ENCODE data around the gene VCPKMT.
"Not testable (repeated sequence)": the region's sequence is repeated elsewhere in the genome, so short reads cannot be mapped to it uniquely, and the experiment has no call there.

VCPKMT gene

DNA sequence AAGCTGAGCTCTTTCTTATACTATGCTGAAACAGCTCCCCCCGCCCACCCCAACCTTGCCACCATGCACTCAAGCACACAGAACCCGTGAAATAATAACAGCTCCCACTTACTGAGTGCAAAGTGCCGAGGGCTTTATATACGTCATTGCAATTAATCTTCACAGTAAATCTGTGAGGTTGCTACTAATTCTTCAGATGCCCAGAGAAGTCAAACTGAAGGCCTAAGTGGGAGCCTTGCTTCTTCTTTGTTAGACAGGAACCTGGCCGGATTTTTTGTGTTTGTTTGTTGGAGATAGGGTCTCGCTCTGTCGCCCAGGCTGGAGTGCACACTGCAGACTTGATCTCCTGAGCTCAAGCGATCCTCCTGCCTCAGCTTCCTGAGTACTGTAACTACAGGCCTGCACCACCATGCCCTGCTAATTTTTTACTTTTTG, 34.0 kb downstream of the VCPKMT start:
- peaks cover 5% of the 10 kb centered on the region for H3K27me3 Mint-ChIP-seq (ENCODE audit: low read depth, poor library complexity)
- no peak for DNase-seq
- H3K9me3 Mint-ChIP-seq: peaks cover 12% of the 10 kb centered on the region
- H3K27ac Mint-ChIP-seq: peak overlapping the region; percentile 68
- H3K4me1 Mint-ChIP-seq: peaks cover 35% of the 10 kb centered on the region
- H3K36me3 Mint-ChIP-seq (ENCODE audit: low read depth): no peaks in the 10 kb centered on the region
- no peak for TF ChIP-seq CTCF (IDR thresholded peaks at IDR 0.05)
- no peak overlapping the region for H3K4me3 Mint-ChIP-seq

DNA sequence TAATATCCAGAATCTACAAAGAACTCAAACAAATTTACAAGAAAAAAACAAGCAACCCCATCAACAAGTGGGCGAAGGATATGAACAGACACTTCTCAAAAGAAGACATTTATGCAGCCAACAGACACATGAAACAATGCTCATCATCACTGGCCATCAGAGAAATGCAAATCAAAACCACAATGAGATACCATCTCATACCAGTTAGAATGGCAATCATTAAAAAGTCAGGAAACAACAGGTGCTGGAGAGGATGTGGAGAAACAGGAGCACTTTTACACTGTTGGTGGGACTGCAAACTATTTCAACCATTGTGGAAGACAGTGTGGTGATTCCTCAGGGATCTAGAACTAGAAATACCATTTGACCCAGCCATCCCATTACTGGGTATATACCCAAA, 37.3 kb downstream of the VCPKMT start:
- H3K4me1 Mint-ChIP-seq: peaks cover 29% of the 10 kb centered on the region
- H3K4me3 Mint-ChIP-seq; DNase-seq; H3K27me3 Mint-ChIP-seq (ENCODE audit: low read depth, poor library complexity); H3K27ac Mint-ChIP-seq; H3K36me3 Mint-ChIP-seq (ENCODE audit: low read depth): not testable (repeated sequence)
- H3K9me3 Mint-ChIP-seq: peaks cover 18% of the 10 kb centered on the region

DNA sequence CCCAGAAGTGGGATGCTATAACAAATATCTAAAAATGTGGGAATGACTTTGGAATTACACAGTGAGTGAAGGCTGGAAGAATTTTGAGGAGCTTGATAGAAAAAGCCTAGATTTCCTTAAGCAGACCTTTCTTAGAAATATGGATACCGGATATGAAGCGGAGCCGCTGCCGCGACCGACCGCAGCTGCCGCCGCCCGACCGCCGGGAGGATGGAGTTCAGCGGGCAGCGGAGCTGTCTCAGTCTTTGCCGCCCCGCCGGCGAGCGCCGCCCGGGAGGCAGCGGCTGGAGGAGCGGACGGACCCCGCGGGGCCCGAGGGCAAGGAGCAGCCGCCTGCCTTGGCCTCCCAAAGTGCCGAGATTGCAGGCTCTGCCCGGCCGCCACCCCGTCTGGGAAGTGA, 42.7 kb downstream of the VCPKMT start:
- not testable (repeated sequence) for DNase-seq; H3K27me3 Mint-ChIP-seq (ENCODE audit: low read depth, poor library complexity); H3K27ac Mint-ChIP-seq; H3K4me3 Mint-ChIP-seq
- Mint-ChIP-seq H3K9me3 (peaks cover 30% of the 10 kb centered on the region), H3K4me1 (peaks cover 21% of the 10 kb centered on the region), H3K36me3 (ENCODE audit: low read depth) (peaks cover 14% of the 10 kb centered on the region)

GRCh38 chr14:50072395-50072794, 44.0 kb downstream of the VCPKMT start:
- Mint-ChIP-seq H3K4me1 (peaks cover 21% of the 10 kb centered on the region), H3K9me3 (peaks cover 21% of the 10 kb centered on the region), H3K27me3 (ENCODE audit: low read depth, poor library complexity) (peaks cover 5% of the 10 kb centered on the region), H3K4me3 (no peak overlapping the region), H3K27ac (no peak overlapping the region), H3K36me3 (ENCODE audit: low read depth) (peaks cover 14% of the 10 kb centered on the region)
- TF ChIP-seq CTCF (IDR thresholded peaks at IDR 0.05): no peak
- no peak for DNase-seq

- DNase-seq: no peak
- H3K36me3 Mint-ChIP-seq (ENCODE audit: low read depth): peaks cover 14% of the 10 kb centered on the region
- no peak overlapping the region for H3K4me3 Mint-ChIP-seq
- H3K27me3 Mint-ChIP-seq (ENCODE audit: low read depth, poor library complexity): peaks cover 5% of the 10 kb centered on the region
- TF ChIP-seq CTCF (IDR thresholded peaks at IDR 0.05): no peak
- peaks cover 21% of the 10 kb centered on the region for H3K9me3 Mint-ChIP-seq
- peaks cover 13% of the 10 kb centered on the region for H3K4me1 Mint-ChIP-seq
- peak overlapping the region; percentile 84 for H3K27ac Mint-ChIP-seq
These were observed 45.4 kb downstream of the VCPKMT start for GRCh38 chr14:50070840-50071548.

- no peak for TF ChIP-seq CTCF (IDR thresholded peaks at IDR 0.05)
- Mint-ChIP-seq H3K27me3 (ENCODE audit: low read depth, poor library complexity) (peaks cover 5% of the 10 kb centered on the region), H3K9me3 (peaks cover 19% of the 10 kb centered on the region), H3K4me3 (no peak overlapping the region), H3K4me1 (peaks cover 13% of the 10 kb centered on the region), H3K27ac (no peak overlapping the region), H3K36me3 (ENCODE audit: low read depth) (peaks cover 13% of the 10 kb centered on the region)
- DNase-seq: no peak
These were observed 46.1 kb downstream of the VCPKMT start for GRCh38 chr14:50070230-50070629.

- no peak overlapping the region for H3K27ac Mint-ChIP-seq
- peaks cover 8% of the 10 kb centered on the region for H3K36me3 Mint-ChIP-seq (ENCODE audit: low read depth)
- DNase-seq: no peak
- no peak overlapping the region for H3K4me3 Mint-ChIP-seq
- peaks cover 15% of the 10 kb centered on the region for H3K9me3 Mint-ChIP-seq
- peaks cover 9% of the 10 kb centered on the region for H3K27me3 Mint-ChIP-seq (ENCODE audit: low read depth, poor library complexity)
- peaks cover 21% of the 10 kb centered on the region for H3K4me1 Mint-ChIP-seq
- no peak for TF ChIP-seq CTCF (IDR thresholded peaks at IDR 0.05)
These were observed 47.0 kb downstream of the VCPKMT start for GRCh38 chr14:50069325-50069724.
